ENCODE data around the gene ARHGEF12. TPM values are rescaled to one million over a fixed set of nuclear protein-coding genes. Genes with fewer than 3 reads are reported as not detected.
A peak's percentile ranks its signal among the peaks of the same experiment; 100 is the strongest.

ARHGEF12 gene
- total RNA-seq, 4 donors from 2014 or later, result 52.9 to 77.3 (median 61.4) TPM

DNA sequence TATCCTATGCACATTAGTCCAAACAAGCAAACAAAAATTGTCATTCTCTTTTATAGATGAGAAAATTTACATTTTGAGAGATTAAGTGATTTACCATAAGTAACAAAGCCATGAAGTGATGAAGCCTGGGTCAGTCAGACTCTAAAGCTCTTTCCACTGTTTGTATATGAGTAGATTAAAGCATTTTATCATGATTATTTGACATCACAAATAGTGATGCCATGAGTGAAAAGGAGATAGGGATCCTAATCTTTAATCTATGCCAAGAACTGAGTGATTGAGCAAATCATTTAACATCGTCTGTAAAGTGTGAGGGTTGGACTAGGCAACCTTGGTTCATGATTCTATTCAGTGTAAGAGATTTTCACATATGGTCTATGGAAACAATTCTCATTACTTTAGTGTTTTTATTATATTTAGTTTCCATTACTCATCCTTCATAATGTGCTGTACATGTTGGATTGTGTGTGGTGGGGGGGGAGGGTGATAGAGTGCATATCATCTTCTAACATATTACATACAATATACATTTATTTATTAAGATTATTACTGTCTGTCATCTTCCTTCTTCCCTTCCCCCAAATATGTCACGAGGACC lies 50.7 kb downstream of the ARHGEF12 start:
- ATAC-seq (no peak), DNase-seq (no peak)
- Histone ChIP-seq H3K9me3 (no peaks in the 10 kb centered on the region), H3K4me3 (no peak overlapping the region), H3K27ac (no peak overlapping the region), H3K27me3 (no peaks in the 10 kb centered on the region), H3K4me1 (peaks cover 70 to 73% of the 10 kb centered on the region in 2 donors), H3K36me3 (no peaks in the 10 kb centered on the region)
- TF ChIP-seq CTCF (IDR thresholded peaks at IDR 0.05 in 4 of 5, conservative IDR thresholded peaks at IDR 0.05 in 1 of 5) (no peak), POLR2A (IDR thresholded peaks at IDR 0.05) (no peak)
- intact Hi-C loops (cut with DNase I; ENCODE audit: low total_unique reads), result no loop called here
- in situ Hi-C loops (cut with MboI; ENCODE audit: low sequenced_read_pairs in 4 of 4), result no loop called here

DNA sequence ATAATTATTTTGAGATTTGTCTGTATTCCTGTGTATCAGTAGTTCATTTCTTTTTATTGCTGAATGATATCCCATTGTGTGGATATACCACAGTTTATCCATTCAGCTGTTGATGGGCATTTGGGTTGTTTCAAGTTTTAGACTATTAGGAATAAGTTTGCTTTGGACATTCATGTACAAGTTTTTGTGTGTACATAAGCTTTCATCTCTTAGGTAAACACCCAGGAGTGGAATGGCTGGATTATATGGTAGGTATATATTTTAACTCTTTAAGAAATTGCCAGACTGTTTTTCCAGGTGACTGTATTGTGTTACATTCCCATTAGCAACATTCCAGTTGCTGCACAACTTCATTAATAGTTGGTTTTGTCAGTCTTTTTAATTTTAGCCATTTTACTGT lies 52.0 kb downstream of the ARHGEF12 start:
- Histone ChIP-seq H3K9me3 (no peaks in the 10 kb centered on the region), H3K27ac (no peak overlapping the region), H3K27me3 (no peaks in the 10 kb centered on the region), H3K36me3 (no peaks in the 10 kb centered on the region), H3K4me3 (no peak overlapping the region), H3K4me1 (peaks cover 78 to 84% of the 10 kb centered on the region in 2 donors)
- ATAC-seq (no peak), DNase-seq (no peak)
- intact Hi-C loops (cut with DNase I; ENCODE audit: low total_unique reads) (no loop called here), in situ Hi-C loops (cut with MboI; ENCODE audit: low sequenced_read_pairs in 4 of 4) (no loop called here)
- no peak for TF ChIP-seq POLR2A (IDR thresholded peaks at IDR 0.05)
- no peak for TF ChIP-seq CTCF (IDR thresholded peaks at IDR 0.05 in 4 of 5, conservative IDR thresholded peaks at IDR 0.05 in 1 of 5)

DNA sequence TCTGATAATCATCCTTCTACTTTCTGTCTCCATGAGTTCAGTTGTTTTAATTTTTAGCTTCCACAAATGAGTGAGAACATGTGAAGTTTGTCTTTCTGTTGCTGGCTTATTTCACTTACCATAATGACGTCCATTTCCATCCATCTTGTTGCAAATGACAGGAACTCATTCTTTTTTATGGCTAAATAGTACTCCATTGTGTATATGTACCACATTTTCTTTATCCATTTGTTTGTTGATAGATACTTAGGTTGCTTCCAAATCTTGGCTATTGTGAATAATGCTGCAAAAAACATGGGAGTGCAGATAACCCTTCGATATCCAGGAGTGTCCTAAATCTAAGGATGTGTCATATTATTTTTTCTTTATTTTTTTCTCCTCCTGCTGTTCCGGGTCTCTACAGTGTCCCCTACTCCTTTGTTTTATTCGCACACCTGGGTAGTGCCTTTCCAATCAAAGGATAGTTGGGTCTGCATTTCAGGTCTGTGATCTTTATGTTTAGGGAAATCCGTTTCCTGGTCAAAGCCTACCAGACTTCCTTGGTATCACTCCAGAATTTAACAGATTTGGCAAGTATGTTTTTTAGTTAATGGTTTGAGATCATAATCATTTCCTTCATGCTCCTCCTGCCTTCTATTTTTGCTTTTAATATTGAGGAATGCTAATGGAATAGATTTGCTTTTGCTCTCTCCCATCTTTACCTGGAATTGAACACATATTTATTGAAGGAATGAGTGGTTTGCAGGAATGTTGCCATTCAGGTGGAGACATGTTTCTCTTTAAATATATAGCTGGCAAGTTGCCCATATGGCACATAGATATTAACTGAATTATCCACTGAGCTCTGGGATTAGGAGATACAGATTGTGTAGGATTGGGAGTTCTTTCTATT lies 53.7 kb downstream of the ARHGEF12 start:
- Histone ChIP-seq H3K9me3 (no peaks in the 10 kb centered on the region), H3K36me3 (no peaks in the 10 kb centered on the region), H3K4me1 (peaks cover 69 to 74% of the 10 kb centered on the region in 2 donors), H3K27me3 (no peaks in the 10 kb centered on the region), H3K27ac (peak overlapping the region in 3 of 4 donors; percentile 77 to 79 (median 77)), H3K4me3 (no peak overlapping the region)
- in situ Hi-C loops (cut with MboI; ENCODE audit: low sequenced_read_pairs in 4 of 4), result no loop called here
- DNase-seq (no peak), ATAC-seq (no peak)
- TF ChIP-seq CTCF (IDR thresholded peaks at IDR 0.05 in 4 of 5, conservative IDR thresholded peaks at IDR 0.05 in 1 of 5) (no peak), POLR2A (IDR thresholded peaks at IDR 0.05) (no peak)
- intact Hi-C loops (cut with DNase I; ENCODE audit: low total_unique reads), result loop anchor here (2.0 kb wide), 1 partner anchor 15 kb away; no protein-coding TSS in a partner anchor

DNA sequence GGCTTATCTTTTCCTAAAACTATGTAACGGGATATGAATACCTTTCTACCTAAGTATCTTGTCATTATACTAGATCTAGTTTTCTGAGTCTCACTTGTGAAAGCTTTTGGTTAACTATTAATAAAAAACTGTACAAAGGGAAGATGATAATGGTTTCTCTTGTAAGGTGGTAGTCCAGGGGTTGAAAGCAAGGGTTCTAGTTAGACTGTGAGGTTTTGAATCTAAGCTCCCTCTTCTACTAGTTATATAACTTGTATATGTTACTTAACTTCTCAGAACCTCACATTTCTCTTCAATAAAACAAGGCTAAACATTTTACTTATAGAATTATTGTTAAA lies 54.3 kb downstream of the ARHGEF12 start:
- in situ Hi-C loops (cut with MboI; ENCODE audit: low sequenced_read_pairs in 4 of 4), result no loop called here
- ATAC-seq (no peak), DNase-seq (no peak)
- peak overlapping the region in 3 of 4 donors; percentile 77 to 79 (median 77) for H3K27ac ChIP-seq
- H3K27me3 ChIP-seq, result no peaks in the 10 kb centered on the region
- no peak overlapping the region for H3K4me3 ChIP-seq
- no peaks in the 10 kb centered on the region for H3K36me3 ChIP-seq
- H3K9me3 ChIP-seq, result no peaks in the 10 kb centered on the region
- H3K4me1 ChIP-seq, result peaks cover 63 to 69% of the 10 kb centered on the region in 2 donors
- TF ChIP-seq POLR2A (IDR thresholded peaks at IDR 0.05) (no peak), CTCF (IDR thresholded peaks at IDR 0.05 in 4 of 5, conservative IDR thresholded peaks at IDR 0.05 in 1 of 5) (no peak)
- intact Hi-C loops (cut with DNase I; ENCODE audit: low total_unique reads), result loop anchor here (2.0 kb wide), 1 partner anchor 16 kb away; no protein-coding TSS in a partner anchor
